Karpas-422 (cell line): Measurements from ENCODE around the gene CD63. TPM values are rescaled to one million over a fixed set of nuclear protein-coding genes. Genes with fewer than 3 reads are reported as not detected.
"Not testable (repeated sequence)": the region's sequence is repeated elsewhere in the genome, so short reads cannot be mapped to it uniquely, and the experiment has no call there.

Experiments used
- DNase-seq: peaks from one replicate; pipeline ENCODE4 v3.0.0-alpha.2; 2015
- H2AFZ ChIP-seq: fragments of 200-600 bp; sonication (generic); 2 replicates; pipeline ENCODE4 v1.6.1; 2014; ENCODE audit warnings: antibody characterized with exemption, low read length, mixed read lengths
- H3K27ac ChIP-seq: fragments of 200-600 bp; sonication (generic); 2 replicates; pipeline ENCODE4 v1.5.1; 2014; ENCODE audit warnings: mild to moderate bottlenecking, low read length, moderate library complexity
- H3K27me3 ChIP-seq: fragments of 200-600 bp; sonication (generic); 2 replicates; pipeline ENCODE4 v1.6.1; 2014; ENCODE audit warnings: low read length, mixed read lengths
- H3K36me3 ChIP-seq: fragments of 200-600 bp; sonication (generic); 2 replicates; pipeline ENCODE4 v1.6.1; 2014; ENCODE audit warnings: low read length, mixed read lengths; ENCODE audit not compliant: insufficient read depth
- H3K4me1 ChIP-seq: fragments of 200-600 bp; sonication (generic); 2 replicates; pipeline ENCODE4 v1.6.1; 2014; ENCODE audit warnings: mild to moderate bottlenecking, low read length, mixed read lengths
- H3K4me2 ChIP-seq: fragments of 200-600 bp; sonication (generic); 2 replicates; pipeline ENCODE4 v1.6.1; 2014; ENCODE audit warnings: low read length, low read depth, mild to moderate bottlenecking; ENCODE audit not compliant: poor library complexity, severe bottlenecking
- H3K4me3 ChIP-seq: fragments of 200-600 bp; sonication (generic); 2 replicates; pipeline ENCODE4 v1.5.1; 2014; ENCODE audit warnings: mild to moderate bottlenecking, antibody characterized with exemption, low read length, mixed read lengths
- H3K79me2 ChIP-seq: fragments of 200-600 bp; sonication (generic); 2 replicates; pipeline ENCODE4 v1.6.1; 2014; ENCODE audit warnings: mild to moderate bottlenecking, low read length, mixed read lengths
- H3K9ac ChIP-seq: fragments of 200-600 bp; sonication (generic); 2 replicates; pipeline ENCODE4 v1.6.0; 2014; ENCODE audit warnings: low read length
- H3K9me2 ChIP-seq: fragments of 200-600 bp; sonication (generic), shearing (Covaris generic); replicated peaks from 2 replicates; pipeline ENCODE4 v1.6.0; 2014; ENCODE audit warnings: mild to moderate bottlenecking, low read length, moderate library complexity; ENCODE audit not compliant: insufficient read depth
- H3K9me3 ChIP-seq: fragments of 300-700, 200-600 bp; sonication (generic); 2 replicates; pipeline ENCODE4 v1.6.1; 2014; ENCODE audit warnings: low read length, mixed read lengths
- H4K20me1 ChIP-seq: fragments of 200-600 bp; sonication (generic); 2 replicates; pipeline ENCODE4 v1.6.1; 2014; ENCODE audit warnings: mild to moderate bottlenecking, antibody characterized with exemption, low read length, low read depth; ENCODE audit not compliant: insufficient read depth
- total RNA-seq: library from RNA; depleted of rRNA; stranded (reverse); fragments of >200 nt; shearing (Covaris generic); gene quantifications from 2 replicates; pipeline ENCODE4 v1.2.3, GENCODE V29; 2014; ENCODE audit warnings: low replicate concordance; rRNA removed

CD63 gene, protein sequence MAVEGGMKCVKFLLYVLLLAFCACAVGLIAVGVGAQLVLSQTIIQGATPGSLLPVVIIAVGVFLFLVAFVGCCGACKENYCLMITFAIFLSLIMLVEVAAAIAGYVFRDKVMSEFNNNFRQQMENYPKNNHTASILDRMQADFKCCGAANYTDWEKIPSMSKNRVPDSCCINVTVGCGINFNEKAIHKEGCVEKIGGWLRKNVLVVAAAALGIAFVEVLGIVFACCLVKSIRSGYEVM
- total RNA-seq, result 150 and 266 TPM in 2 replicates

DNA sequence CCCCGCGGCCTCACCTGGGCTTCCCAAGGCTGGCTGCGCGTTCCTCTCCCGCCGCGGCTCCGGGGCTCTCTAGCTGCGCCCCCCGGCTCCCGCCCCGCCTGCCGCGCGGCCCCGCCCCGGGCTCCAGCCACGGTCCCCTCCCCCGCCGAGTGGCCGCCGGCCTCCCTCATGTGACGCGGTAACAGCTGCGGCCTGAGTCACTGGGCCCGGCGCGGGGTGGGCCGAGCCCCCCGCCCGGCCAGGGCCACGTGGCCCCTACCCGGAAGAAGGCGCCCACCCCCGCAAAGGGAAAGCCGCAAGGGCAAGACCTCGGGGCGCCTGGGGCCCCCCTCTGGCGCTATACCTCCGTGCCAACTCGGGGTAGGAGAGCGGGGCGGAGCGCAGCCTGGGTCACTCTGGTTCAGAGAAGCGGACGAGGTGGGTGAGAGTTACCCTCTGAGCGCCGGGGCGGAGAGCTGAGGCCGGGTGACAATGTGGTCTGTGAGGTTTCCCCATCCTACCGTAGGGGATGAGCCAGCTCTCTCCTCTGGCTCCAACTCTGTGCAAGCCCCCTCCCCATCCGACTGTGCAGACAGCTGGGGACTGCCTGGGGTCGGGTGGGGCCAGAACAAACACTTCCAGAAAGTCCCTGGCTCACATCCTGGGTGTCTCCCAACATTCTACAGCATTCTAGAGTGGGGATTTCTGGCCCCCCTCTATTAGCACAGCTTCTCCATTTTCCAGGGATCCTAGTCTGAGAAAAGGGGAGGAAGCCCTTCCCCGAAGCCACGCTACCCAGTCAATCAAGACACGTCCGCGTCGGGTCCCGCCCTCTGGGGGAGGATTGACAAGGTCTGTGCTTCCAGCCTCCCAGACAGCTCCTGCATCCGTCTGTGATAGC lies at the start of gene CD63:
Gene CD63, minus strand, starts transcription at position 71 of the 880 bp plus-strand sequence. CDS start 668 bp downstream, outside the sequence.
- H3K27ac ChIP-seq, result peak within 1 kb of the TSS; percentile 60
- no peaks in the 10 kb centered on the region for H3K27me3 ChIP-seq
- no peaks in the 10 kb centered on the region for H3K9me3 ChIP-seq
- peak within 1 kb of the TSS; percentile 99 for H3K4me2 ChIP-seq
- H3K79me2 ChIP-seq, result peaks cover 14% of the 10 kb centered on the region
- peak; percentile 87 for DNase-seq
- H2AFZ ChIP-seq, result peak within 1 kb of the TSS; percentile 95
- H3K36me3 ChIP-seq, result no peaks in the 10 kb centered on the region
- H3K4me1 ChIP-seq, result peaks cover 51% of the 10 kb centered on the region
- H3K4me3 ChIP-seq, result peak within 1 kb of the TSS; percentile 95
- peak within 1 kb of the TSS; percentile 96 for H3K9ac ChIP-seq
- no peaks in the 10 kb centered on the region for H3K9me2 ChIP-seq
- no peaks in the 10 kb centered on the region for H4K20me1 ChIP-seq

DNA sequence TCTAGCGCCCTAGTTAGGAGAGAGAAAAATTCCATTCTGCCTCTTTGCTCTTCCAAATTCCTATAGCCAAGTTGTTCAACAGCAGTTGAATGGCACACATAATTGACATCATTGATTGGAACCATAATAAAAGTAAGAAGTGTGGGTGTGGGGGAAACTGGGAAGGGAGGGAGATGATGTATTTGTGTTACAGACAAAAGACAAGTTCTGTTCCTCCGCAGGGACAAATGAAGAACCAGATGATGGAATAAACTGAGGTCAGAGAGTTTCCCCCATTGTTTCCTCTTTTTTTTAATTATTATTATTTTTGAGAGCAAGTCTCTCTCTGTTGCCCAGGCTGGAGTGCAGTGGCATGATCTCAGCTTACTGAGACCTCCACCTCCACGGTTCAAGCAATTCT lies 49.0 kb upstream of the CD63 start:
- peaks cover 29% of the 10 kb centered on the region; the same call in 1 of the 2 replicates for H3K79me2 ChIP-seq
- no peak overlapping the region for H3K4me2 ChIP-seq
- no peaks in the 10 kb centered on the region for H3K27me3 ChIP-seq
- peaks cover 36% of the 10 kb centered on the region; the same call in 1 of the 2 replicates for H3K36me3 ChIP-seq
- DNase-seq, result no peak
- H3K4me3 ChIP-seq, result no peak overlapping the region
- no peaks in the 10 kb centered on the region for H3K4me1 ChIP-seq
- H2AFZ ChIP-seq, result no peak overlapping the region
- no peak overlapping the region for H3K9ac ChIP-seq
- H3K9me3 ChIP-seq, result no peaks in the 10 kb centered on the region
- H3K9me2 ChIP-seq, result no peaks in the 10 kb centered on the region
- no peak overlapping the region for H3K27ac ChIP-seq
- H4K20me1 ChIP-seq, result 0 out of 2 replicates have a peak, but pooled peaks cover 3% of the 10 kb centered on the region

DNA sequence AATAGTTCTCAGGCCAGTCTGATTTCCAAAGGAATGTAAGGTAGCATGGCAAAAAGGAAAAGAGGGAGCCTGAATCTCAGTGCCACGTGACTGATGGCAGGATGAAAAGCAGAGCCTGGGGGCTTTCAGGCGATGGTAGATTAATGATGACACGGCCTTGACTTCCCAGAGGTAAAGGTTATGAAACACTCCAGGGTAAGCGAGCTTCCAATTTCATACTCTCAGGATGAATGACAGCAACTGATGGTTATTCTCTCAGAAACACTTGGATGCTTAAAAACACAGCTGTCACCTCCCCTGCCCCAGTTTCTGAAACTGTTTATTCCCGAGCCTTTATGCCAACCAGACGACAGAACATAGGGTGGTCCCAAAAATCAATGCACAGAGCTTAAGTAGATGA lies 42.9 kb upstream of the CD63 start:
- peaks cover 34% of the 10 kb centered on the region; the same call in 1 of the 2 replicates for H3K79me2 ChIP-seq
- 0 out of 2 replicates have a peak, but pooled peaks cover 3% of the 10 kb centered on the region for H4K20me1 ChIP-seq
- no peak overlapping the region for H3K4me2 ChIP-seq
- no peak overlapping the region for H3K27ac ChIP-seq
- H3K27me3 ChIP-seq, result no peaks in the 10 kb centered on the region
- DNase-seq, result no peak
- H3K9me2 ChIP-seq, result no peaks in the 10 kb centered on the region
- no peaks in the 10 kb centered on the region for H3K9me3 ChIP-seq
- H3K36me3 ChIP-seq, result peaks cover 29% of the 10 kb centered on the region
- H3K9ac ChIP-seq, result no peak overlapping the region
- no peak overlapping the region for H2AFZ ChIP-seq
- H3K4me3 ChIP-seq, result no peak overlapping the region
- no peaks in the 10 kb centered on the region for H3K4me1 ChIP-seq

DNA sequence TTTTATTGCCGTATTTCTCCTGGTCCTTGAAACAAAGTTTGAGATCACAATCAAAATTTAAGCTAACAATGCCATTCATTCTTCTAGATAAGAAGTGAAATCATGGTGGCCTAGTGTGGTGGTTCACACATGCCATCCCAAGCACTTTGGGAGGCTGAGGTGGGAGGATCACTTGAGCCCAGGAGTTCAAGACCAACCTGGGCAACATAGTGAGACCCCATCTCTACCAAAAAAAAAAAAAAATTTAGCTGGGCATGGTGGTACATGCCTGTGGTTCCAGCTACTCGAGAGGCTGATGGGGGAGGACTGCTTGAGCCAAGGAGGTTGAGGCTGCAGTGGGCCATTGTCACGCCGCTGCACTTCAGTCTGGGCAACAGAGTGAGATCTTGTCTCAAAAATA lies 38.3 kb upstream of the CD63 start:
- Histone ChIP-seq H3K27ac (no peak overlapping the region), H3K79me2 (peaks cover 14% of the 10 kb centered on the region; the same call in 1 of the 2 replicates), H3K9me3 (no peaks in the 10 kb centered on the region), H3K27me3 (no peaks in the 10 kb centered on the region), H3K4me3 (no peak overlapping the region), H4K20me1 (no peaks in the 10 kb centered on the region), H2AFZ (no peak overlapping the region), H3K36me3 (peaks cover 33% of the 10 kb centered on the region), H3K9ac (no peak overlapping the region), H3K4me2 (no peak overlapping the region), H3K4me1 (no peaks in the 10 kb centered on the region), H3K9me2 (no peaks in the 10 kb centered on the region)
- DNase-seq, result no peak

DNA sequence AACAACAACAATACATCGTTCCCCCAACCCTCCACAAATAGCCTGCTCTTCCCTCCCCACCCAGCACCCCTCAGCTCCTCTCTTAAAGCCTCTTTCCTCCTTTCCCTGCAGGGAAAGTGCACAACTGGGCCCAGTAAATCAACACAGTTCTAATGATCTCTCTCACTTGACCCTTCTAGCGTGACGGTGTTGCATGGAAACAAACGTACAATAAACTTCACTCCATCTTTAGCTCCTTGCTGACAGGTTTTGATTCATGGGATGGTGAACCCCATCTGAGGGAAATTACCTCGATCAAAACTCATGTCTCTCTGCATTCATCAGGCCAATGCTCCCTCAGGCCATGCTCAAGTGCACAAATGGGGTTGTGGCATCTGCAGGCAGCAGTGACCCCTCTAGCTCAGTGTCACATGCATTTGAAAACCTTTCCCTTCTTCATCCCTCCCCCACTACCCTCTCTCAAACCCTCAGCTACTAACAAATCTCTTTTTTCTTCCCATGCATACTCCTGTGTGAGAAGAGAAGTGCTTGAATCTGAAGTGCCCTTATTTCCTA lies 37.0 kb upstream of the CD63 start:
- H2AFZ ChIP-seq, result no peak overlapping the region
- peaks cover 12% of the 10 kb centered on the region; the same call in 1 of the 2 replicates for H3K79me2 ChIP-seq
- H3K9me3 ChIP-seq, result no peaks in the 10 kb centered on the region
- no peaks in the 10 kb centered on the region for H3K27me3 ChIP-seq
- no peaks in the 10 kb centered on the region for H3K4me1 ChIP-seq
- H4K20me1 ChIP-seq, result no peaks in the 10 kb centered on the region
- no peak overlapping the region for H3K27ac ChIP-seq
- H3K9me2 ChIP-seq, result no peaks in the 10 kb centered on the region
- no peak overlapping the region for H3K9ac ChIP-seq
- DNase-seq, result no peak
- peaks cover 31% of the 10 kb centered on the region for H3K36me3 ChIP-seq
- no peak overlapping the region for H3K4me2 ChIP-seq
- H3K4me3 ChIP-seq, result no peak overlapping the region

DNA sequence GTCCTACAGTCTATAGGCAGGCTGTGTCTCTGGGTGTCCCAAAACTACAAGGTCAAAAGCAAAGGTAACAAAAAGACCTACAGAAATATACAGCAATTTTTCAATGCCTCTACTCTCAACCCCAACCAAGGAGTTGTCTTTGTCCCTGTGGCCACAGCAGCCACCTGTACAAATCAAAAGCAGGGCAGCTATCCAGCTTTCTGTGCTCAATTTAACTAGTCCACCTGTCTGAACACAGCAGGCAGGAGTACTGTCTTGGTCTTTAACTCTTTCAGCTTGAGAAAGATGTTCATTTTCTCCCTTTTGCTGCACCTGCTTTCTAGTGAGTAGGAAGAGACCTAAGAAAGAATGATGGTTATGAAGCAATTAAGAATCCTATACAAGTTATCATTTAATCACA lies 33.8 kb upstream of the CD63 start:
- Histone ChIP-seq H3K9me2 (no peaks in the 10 kb centered on the region), H3K79me2 (peaks cover 8% of the 10 kb centered on the region; the same call in 1 of the 2 replicates), H3K4me3 (no peak overlapping the region), H3K9ac (no peak overlapping the region), H3K4me2 (no peak overlapping the region), H2AFZ (no peak overlapping the region), H4K20me1 (no peaks in the 10 kb centered on the region), H3K36me3 (peaks cover 43% of the 10 kb centered on the region), H3K27ac (no peak overlapping the region), H3K4me1 (no peaks in the 10 kb centered on the region), H3K27me3 (no peaks in the 10 kb centered on the region), H3K9me3 (no peaks in the 10 kb centered on the region)
- DNase-seq, result no peak

DNA sequence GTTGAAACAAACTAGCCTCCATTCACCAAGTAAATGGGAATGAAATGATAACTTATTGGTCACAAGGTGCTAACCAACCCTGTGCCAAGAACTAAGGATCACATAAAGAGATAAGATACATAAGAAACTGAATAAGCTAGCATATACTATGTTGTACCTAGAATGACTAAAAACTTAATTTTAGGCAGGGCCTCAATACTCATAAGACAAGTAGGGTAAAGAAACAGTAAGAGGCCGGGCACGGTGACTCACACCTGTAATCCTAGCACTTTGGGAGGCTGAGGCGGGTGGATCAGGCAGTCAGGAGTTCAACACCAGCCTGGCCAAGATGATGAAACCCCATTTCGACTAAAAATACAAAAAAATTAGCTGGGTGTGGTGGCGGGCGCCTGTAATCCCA lies 31.9 kb upstream of the CD63 start:
- Histone ChIP-seq H3K9ac (no peak overlapping the region), H3K79me2 (peaks cover 8% of the 10 kb centered on the region), H3K27ac (no peak overlapping the region), H3K4me2 (no peak overlapping the region), H3K36me3 (peaks cover 51% of the 10 kb centered on the region), H2AFZ (no peak overlapping the region), H3K4me1 (no peaks in the 10 kb centered on the region), H4K20me1 (no peaks in the 10 kb centered on the region), H3K4me3 (no peak overlapping the region), H3K9me2 (no peaks in the 10 kb centered on the region), H3K9me3 (no peaks in the 10 kb centered on the region), H3K27me3 (no peaks in the 10 kb centered on the region)
- DNase-seq, result no peak

DNA sequence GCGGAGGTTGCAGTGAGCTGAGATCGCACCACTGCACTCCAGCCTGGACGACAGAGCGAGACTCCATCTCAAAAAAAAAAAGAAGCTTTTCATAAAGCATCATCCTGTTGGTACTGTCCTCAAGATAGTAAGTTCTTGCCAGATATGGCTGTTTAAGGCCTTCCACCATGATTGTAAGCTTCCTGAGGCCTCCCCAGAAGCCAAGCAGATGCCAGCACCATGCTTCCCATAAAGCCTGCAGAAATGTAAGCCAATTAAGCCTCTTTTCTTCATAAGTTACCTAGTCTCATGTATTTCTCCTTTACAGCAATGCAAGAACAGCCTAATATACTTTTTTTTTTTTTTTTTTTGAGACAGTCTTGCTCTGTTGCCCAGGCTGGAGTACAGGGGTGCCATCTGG lies 29.8 kb upstream of the CD63 start:
- peaks cover 64% of the 10 kb centered on the region for H3K36me3 ChIP-seq
- not testable (repeated sequence) for H2AFZ ChIP-seq, H3K4me3 ChIP-seq, H3K9me3 ChIP-seq, DNase-seq, H3K9ac ChIP-seq, H3K9me2 ChIP-seq, H4K20me1 ChIP-seq, H3K27ac ChIP-seq, H3K4me1 ChIP-seq, H3K27me3 ChIP-seq, H3K4me2 ChIP-seq
- peaks cover 20% of the 10 kb centered on the region for H3K79me2 ChIP-seq
